ENCODE results near the gene MGAT5. TPM values are rescaled to one million over a fixed set of nuclear protein-coding genes. Genes with fewer than 3 reads are reported as not detected.

Gene MGAT5
- total RNA-seq, 1 experiment from 2014 or later: 34.0 TPM

GRCh38 chr2:134440336-134440909, 186.6 kb downstream of the MGAT5 start:
- no TSS peak for BruUV-seq (replicated peaks)
- no peak for ATAC-seq
- no peak overlapping the region for H3K9ac ChIP-seq (ENCODE audit: low read length)
- H3K4me3 ChIP-seq (replicated peaks in 1 of 2; ENCODE audit: low read depth in 1 of 2, low read length in 2 of 2): no peak overlapping the region
- intact Hi-C loops (cut with micrococcal nuclease): no loop called here
- no peak for DNase-seq (ENCODE audit: low read depth, low spot score)
- no peak for TF ChIP-seq POLR2AphosphoS5 (IDR thresholded peaks at IDR 0.05; ENCODE audit: low read depth, low read length)
- no peak for TF ChIP-seq TCF7L2 (IDR thresholded peaks at IDR 0.05; ENCODE audit: borderline replicate concordance, extremely low read depth, insufficient read depth, insufficient read length)
- TF ChIP-seq SP1 (IDR thresholded peaks at IDR 0.05; ENCODE audit: low read depth): no peak
- no peak for TF ChIP-seq SIN3A (IDR thresholded peaks at IDR 0.05; ENCODE audit: low read depth)
- TF ChIP-seq ZFX (IDR thresholded peaks at IDR 0.05): no peak
- H3K36me3 ChIP-seq (ENCODE audit: control insufficient read depth in 1 of 2, insufficient read depth in 2 of 2, low read length in 2 of 2): no peaks in the 10 kb centered on the region
- H3K9me2 ChIP-seq (ENCODE audit: insufficient read depth): no peaks in the 10 kb centered on the region
- H2AFZ ChIP-seq (ENCODE audit: low read depth, low read length, poor library complexity, severe bottlenecking): no peak overlapping the region
- H3K27ac ChIP-seq (ENCODE audit: low read depth, low read length): no peak overlapping the region
- no peak overlapping the region for H3K4me2 ChIP-seq (ENCODE audit: low read length)
- no peaks in the 10 kb centered on the region for H4K20me1 ChIP-seq (ENCODE audit: insufficient read depth)
- no peaks in the 10 kb centered on the region for H3K27me3 ChIP-seq (ENCODE audit: insufficient read depth, low read length)
- H3K79me2 ChIP-seq (ENCODE audit: insufficient read depth, low read length): no peaks in the 10 kb centered on the region
- ChIA-PET CTCF (no interaction called here), RAD21 (ENCODE audit: low non-redundant PET in 1 of 2, low total read pairs in 2 of 2, uncharacterized antibody in 2 of 2, unreplicated experiment in 2 of 2) (no interaction called here), POLR2A (no interaction called here)
- H3K4me1 ChIP-seq (ENCODE audit: control insufficient read depth in 1 of 2, insufficient read depth in 2 of 2, low read length in 2 of 2): no peaks in the 10 kb centered on the region
- no peaks in the 10 kb centered on the region for H3K9me3 ChIP-seq (ENCODE audit: control insufficient read depth in 1 of 2, insufficient read depth in 1 of 2, low read depth in 1 of 2, low read length in 2 of 2)

GRCh38 chr2:134441153-134441863, 187.4 kb downstream of the MGAT5 start:
- Histone ChIP-seq H4K20me1 (ENCODE audit: insufficient read depth) (no peaks in the 10 kb centered on the region), H3K79me2 (ENCODE audit: insufficient read depth, low read length) (no peaks in the 10 kb centered on the region), H3K9me3 (ENCODE audit: control insufficient read depth in 1 of 2, insufficient read depth in 1 of 2, low read depth in 1 of 2, low read length in 2 of 2) (no peaks in the 10 kb centered on the region), H3K4me1 (ENCODE audit: control insufficient read depth in 1 of 2, insufficient read depth in 2 of 2, low read length in 2 of 2) (no peaks in the 10 kb centered on the region), H3K9me2 (ENCODE audit: insufficient read depth) (no peaks in the 10 kb centered on the region), H2AFZ (ENCODE audit: low read depth, low read length, poor library complexity, severe bottlenecking) (no peak overlapping the region), H3K9ac (ENCODE audit: low read length) (no peak overlapping the region), H3K27ac (ENCODE audit: low read depth, low read length) (no peak overlapping the region), H3K36me3 (ENCODE audit: control insufficient read depth in 1 of 2, insufficient read depth in 2 of 2, low read length in 2 of 2) (no peaks in the 10 kb centered on the region), H3K4me2 (ENCODE audit: low read length) (no peak overlapping the region), H3K4me3 (replicated peaks in 1 of 2; ENCODE audit: low read depth in 1 of 2, low read length in 2 of 2) (no peak overlapping the region), H3K27me3 (ENCODE audit: insufficient read depth, low read length) (no peaks in the 10 kb centered on the region)
- intact Hi-C loops (cut with micrococcal nuclease): no loop called here
- ChIA-PET RAD21 (ENCODE audit: low non-redundant PET in 1 of 2, low total read pairs in 2 of 2, uncharacterized antibody in 2 of 2, unreplicated experiment in 2 of 2) (interaction anchor here in 1 of 2 experiments (0.6 kb wide), 1 partner anchor 293 kb away, joined by 4 read pairs; no protein-coding TSS in a partner anchor), CTCF (interaction anchor here (0.7 kb wide), 1 partner anchor 446 kb away, joined by 3 read pairs; no protein-coding TSS in a partner anchor), POLR2A (no interaction called here)
- BruUV-seq (replicated peaks): no TSS peak
- ATAC-seq: no peak
- DNase-seq (ENCODE audit: low read depth, low spot score): no peak
- TF ChIP-seq SP1 (IDR thresholded peaks at IDR 0.05; ENCODE audit: low read depth) (no peak), YY1 (IDR thresholded peaks at IDR 0.05; ENCODE audit: extremely low read depth, insufficient replicate concordance, low read depth, low read length) (no peak), ZBTB33 (IDR thresholded peaks at IDR 0.05; ENCODE audit: extremely low read depth, insufficient replicate concordance, low read length) (no peak)

Data from HCT116 (cell line).